NB4 (cell line): Measurements from ENCODE around the gene GJA3.
A peak's percentile ranks its signal among the peaks of the same experiment; 100 is the strongest.

Source experiments
- MAX ChIP-seq: IDR thresholded peaks from 2 replicates; pipeline ENCODE4 v1.6.1; 2011; ENCODE audit warnings: low read depth, low read length
- TF ChIP-seq, protein P1 (sequence below): IDR thresholded peaks from one replicate; pipeline ENCODE4 v1.5.1; 2012; ENCODE audit warnings: low read depth, low read length

DNA sequence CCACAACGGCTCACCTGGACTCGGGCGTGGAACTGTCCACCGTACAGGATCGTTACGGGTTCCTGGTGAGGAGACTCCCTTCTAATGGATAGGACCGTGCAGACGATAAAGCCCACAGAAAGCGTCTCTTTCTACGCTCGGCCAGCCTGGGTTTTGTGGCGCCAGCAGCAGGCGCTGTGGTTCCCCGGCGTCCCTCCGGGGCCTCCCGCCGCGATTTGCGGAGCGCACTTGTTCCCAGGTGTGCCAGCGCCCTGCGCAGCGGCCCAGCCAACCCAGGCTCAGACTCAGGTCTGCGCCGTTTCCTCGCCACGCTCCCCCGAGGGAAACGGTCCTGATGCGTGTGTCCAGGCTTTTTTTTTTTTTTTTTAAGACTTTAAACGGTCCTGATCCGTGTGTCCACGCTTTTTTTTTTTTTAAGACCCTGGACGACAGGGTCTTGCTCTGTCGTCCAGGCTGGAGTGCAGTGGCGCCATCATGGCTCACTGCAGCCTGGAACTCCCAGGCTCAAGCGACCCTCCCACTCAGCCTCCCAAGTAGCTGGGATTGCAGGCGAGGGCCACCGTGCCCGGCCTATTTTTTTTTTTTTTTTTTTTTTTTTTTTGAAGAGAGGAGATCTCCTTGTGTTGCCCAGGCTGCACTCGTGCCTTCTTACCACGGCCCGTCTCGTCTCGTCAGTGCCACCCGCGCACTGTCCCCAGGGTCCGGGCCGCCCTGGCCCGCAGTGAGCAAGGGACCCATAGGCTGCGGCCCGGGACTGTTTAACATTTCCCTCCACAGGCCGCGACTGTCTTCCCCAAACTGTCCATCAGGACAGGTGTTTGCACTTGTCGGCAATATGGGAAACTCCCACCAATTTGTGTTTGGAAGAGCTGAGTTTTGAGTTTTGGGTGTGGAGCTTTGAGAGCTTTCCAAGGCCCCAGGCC is 23.8 kb downstream of the GJA3 start:
- TF ChIP-seq, protein P1, sequence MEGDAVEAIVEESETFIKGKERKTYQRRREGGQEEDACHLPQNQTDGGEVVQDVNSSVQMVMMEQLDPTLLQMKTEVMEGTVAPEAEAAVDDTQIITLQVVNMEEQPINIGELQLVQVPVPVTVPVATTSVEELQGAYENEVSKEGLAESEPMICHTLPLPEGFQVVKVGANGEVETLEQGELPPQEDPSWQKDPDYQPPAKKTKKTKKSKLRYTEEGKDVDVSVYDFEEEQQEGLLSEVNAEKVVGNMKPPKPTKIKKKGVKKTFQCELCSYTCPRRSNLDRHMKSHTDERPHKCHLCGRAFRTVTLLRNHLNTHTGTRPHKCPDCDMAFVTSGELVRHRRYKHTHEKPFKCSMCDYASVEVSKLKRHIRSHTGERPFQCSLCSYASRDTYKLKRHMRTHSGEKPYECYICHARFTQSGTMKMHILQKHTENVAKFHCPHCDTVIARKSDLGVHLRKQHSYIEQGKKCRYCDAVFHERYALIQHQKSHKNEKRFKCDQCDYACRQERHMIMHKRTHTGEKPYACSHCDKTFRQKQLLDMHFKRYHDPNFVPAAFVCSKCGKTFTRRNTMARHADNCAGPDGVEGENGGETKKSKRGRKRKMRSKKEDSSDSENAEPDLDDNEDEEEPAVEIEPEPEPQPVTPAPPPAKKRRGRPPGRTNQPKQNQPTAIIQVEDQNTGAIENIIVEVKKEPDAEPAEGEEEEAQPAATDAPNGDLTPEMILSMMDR = peak; percentile 74
- TF ChIP-seq MAX = no peak
